HL-60/S4 (cell line): ENCODE results near the gene LRMDA.

ENCODE experiments used
- in situ Hi-C: fragments of 300-500 bp; cut with MboI; formaldehyde crosslinking; loops from 2 replicates; pipeline ENCODE4 v1.14.3; 2022; ENCODE audit warnings: low sequenced_read_pairs

LRMDA gene

DNA sequence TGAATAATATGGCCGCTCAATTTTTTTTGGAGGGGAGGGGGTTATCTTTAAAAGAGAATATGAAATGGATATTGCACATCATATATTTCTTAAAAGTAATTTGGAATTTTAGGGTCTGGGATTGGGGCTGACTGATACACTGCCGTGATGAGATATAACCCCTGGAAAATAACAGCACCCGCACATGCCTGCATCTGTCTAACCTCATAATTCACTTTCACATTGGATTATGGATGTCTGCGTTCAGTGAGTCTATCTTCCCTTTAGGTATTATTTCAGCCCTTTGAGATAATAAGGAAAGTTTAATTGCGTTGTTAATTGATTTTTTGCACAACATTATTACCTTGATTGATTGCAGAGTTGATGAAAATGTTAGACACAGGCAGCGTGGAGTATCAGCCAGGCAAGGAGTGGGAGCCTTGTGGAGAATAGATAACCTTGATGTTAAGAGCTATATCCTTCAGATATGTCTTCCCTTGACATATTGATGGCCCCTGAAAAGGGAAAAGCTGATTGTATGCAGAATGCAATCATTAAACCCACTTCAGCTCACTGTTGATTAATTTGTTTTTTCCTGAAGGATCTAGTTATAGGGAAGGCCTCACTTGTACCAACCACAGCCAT is 1111.0 kb downstream of the LRMDA start:
- in situ Hi-C loops, result no loop called here

DNA sequence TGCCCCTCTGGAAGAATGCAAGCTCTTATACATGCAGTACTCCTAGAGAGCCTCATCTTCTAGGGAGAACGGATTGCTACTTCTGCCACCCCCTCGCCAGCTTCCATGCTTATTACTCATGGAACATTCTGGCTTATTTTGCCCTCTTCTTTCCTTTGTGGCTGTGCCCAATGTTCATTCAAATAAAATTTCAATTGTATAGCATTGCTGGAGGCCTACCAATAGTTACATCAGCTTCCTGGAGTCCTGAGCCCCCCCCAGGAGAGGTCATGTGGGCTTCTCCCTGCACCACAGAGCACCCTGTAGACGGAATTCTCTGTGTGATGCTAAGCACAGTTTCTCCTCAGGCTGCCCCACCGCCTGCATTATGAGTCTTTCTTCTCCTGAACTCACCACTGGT is 1112.2 kb downstream of the LRMDA start:
- in situ Hi-C loops, result no loop called here

DNA sequence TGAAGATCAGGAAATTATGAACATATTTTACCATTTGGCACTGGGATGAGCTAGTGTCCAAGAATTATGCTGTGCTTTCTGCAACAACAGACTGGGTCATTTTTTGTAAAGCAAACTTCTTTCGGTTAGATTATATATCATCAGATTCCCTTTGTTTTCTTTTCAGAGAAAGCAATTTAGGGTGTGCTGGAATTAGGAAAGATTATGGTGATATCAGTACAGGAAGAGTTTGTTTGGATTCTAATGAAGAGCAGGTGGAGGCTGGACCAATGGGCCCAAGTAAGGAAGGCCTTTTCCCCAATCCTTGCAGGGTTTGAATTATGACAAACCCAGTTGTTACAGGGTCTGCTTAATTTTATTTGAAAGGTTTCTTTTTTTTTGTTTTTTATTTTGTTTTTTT is 1113.4 kb downstream of the LRMDA start:
- in situ Hi-C loops, result no loop called here

DNA sequence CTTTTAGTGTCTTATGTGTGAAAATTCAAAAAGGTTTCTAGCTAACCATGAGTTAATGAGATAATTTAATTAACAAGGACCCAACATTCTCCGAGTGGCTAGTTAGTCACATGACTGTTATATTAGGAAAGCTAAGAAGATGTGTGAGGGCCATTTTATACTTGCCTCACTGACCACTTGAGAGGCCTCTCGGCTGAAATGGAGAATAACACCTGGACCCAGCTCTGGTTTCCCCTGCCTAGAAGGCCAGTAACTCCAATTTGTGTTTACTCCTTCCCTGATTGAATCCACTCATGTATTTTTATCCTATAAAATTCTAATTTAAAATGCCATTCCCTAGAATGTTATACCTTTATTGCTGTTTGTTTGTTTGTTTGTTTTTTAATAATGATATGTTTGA is 1115.0 kb downstream of the LRMDA start:
- in situ Hi-C loops, result no loop called here

DNA sequence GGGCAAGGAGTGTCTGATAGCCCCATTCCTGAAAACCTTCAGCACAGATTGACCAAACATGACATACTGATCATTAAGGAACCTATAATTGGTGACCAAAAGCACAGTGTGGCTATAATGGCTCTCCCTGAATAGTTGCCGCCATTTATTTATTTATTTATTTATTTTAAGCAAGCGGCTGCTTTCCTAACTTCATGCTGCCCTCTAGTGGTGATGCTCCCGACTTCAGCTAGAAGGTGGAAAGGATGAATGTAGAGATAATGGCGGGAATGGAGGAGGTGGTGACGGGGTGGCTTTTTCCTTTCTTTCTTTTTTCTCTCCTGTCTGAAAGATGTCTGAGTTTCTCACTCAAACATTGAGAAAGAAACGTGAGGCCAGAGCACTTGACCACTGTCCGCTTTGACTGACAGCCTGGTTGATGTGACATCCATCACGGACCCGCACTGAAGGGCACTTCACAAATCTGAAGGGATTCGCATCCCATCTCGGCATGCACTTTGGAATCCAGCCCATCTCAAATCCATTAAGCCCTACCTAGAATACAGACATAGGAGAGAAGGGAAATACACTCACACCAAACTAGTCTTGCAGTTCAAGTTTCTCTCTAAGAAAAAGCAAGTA is 1116.0 kb downstream of the LRMDA start:
- in situ Hi-C loops, result no loop called here

DNA sequence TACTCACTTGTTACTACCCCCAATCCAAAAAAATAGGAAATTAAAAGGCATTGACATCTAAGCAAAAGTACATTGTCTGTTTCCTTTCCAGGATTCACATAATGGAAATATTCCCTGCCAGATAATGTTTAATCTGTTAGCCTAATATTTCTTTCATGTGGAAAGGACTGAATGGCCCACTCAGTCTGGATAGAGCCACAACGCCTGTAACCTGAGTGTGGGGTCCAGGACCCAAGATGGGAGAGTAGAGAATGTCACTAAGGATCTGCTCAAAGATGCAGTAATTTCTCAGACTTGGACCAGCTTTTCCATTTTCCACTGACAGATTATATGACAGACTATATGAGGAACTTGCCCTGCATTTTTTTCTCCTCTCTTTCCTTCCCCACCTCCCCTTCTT is 1117.3 kb downstream of the LRMDA start:
- in situ Hi-C loops, result no loop called here

DNA sequence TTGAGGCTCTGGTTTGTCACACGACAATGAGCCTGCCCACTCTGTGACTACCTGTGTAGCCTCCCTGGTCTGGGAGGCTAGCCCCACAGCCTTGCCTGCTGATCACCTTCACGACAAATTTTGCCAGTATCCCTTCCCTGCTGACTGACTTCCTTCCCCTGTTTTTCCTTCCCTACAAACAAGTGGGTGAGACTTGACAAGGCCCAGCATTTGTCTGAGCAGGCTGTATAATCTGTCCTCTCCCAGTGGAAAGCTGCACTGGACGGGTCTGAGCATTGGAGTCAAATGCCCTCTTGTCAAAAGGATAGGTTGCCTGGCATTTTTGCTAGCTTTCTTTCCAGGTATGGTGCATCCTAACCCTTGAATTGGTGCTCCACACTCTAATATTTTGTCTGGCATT is 1117.7 kb downstream of the LRMDA start:
- in situ Hi-C loops, result no loop called here

DNA sequence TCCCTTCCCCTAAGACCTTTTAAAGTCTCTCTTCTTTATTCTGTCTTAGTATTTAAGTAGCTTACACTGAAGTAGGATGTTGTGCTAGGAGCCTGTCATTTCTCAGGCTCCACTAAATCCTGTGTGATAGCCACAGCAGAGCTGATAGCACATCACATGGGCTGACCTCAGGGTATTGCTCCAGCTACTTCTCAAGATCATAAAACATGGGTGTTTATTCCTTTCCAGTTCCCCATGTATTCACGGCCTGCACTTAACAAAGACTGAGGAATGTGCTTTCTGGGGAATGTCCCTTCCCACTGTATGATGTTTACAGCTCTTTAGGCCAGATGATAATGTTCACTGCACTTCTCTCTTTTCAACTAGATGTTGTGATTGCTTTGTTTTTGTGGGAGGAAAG is 1119.4 kb downstream of the LRMDA start:
- in situ Hi-C loops, result no loop called here

DNA sequence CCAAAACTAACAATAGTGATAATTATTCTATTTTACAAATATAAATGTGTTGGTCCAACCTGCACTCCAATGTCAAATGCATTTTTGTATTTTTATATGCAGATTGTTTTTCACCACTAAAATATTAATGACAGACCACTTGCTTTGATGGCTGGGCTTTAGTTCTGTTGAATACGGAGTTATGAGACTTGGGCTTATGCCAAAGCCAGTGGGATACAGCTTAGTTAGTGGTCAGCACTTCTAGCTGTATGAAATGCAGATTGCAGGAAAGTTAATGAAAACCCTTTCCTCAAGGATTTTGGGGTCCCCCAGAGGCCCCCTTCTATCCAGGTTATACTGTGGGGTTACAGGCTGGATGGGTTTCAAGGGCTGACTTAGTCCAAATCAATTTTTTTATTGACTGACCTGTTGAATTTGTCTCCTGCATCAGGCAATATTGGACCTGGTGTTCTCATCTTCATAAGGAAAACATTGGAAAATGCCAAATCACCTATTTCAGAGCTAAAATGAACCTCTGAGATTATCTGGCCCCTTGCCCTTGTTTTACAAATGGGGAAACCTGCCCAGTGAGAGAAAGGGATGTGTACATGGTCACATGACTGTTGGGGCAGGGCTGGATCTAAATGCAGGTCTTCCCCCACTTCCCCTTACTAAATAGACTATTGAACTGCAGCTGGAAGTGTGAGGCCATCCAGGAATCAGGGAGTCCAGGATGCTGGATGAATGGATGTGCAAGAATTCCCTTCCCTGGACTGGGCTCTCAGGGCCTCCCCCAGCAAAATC is 1120.9 kb downstream of the LRMDA start:
- in situ Hi-C loops, result no loop called here

DNA sequence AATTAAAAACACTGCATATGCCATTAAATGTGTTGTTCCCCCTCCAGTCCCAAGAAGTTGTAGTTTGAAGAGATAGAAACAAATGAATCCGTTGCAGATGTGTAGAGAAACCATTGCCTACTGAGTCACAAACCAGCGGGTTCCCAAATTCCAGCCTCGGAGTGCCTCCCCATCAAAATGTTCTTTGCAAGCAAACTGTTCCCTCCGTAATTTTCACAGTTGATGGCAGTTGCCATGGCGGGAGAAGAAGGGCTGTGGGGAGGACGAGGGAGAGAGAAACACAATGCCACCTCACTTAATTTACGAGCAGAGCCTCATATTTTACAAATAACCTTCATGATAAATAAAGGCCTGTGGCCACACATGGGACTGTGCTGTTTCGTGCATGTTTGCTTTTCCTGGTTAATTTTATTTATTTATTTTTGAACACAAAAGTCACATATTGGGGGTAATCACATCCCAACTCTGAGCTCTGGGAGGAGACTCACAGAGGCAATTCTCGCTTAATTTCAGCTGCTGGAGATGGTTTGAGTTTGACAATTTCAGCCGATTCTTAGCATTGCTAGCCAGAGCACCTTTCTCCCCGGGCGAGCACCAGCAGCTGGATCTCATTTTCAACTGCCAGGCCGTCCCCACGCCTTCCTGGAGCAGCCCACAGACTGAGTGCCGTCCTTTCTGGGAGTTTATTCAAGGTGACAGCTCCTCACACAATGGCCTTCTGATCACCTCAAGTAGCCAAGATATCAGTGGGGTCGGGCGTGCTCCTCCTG is 1122.0 kb downstream of the LRMDA start:
- in situ Hi-C loops, result no loop called here

DNA sequence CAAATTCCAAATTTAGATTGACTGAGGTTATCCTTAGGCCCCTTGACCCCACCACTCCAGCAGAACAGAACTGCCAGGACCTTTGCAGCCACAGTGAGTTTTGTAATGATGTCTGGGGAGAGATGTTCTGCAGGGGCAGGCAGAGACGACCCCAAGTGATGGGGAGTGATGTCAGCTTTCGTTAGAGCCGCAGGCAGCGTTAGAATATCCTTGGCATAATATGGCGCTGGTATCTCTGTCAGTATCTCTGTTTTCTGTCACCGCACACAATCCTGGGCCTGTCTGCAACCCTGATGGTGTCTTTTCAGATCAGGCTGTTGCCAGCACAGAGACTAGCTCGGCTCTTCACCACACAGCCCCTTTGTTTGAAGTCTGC is 1122.6 kb downstream of the LRMDA start:
- in situ Hi-C loops, result no loop called here

DNA sequence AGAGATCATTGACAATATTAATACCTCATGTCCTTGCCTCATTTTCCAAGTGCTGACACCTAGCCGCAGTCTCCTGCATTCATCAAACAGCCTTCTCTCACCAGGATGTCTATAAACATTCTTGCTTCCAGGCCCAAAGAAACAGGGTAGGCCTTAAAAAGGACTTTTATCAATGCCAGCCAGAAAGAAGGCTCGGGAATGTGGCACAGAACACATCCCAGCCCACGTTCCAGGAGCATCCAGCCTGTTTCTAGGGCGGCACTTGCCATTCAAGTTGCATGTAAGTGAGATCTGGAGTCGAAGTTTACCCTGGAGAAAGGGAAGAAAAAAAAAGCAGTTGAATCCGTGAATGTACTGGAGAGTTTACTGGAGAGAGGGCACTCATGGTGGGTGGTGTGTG is 1123.1 kb downstream of the LRMDA start:
- in situ Hi-C loops, result no loop called here

DNA sequence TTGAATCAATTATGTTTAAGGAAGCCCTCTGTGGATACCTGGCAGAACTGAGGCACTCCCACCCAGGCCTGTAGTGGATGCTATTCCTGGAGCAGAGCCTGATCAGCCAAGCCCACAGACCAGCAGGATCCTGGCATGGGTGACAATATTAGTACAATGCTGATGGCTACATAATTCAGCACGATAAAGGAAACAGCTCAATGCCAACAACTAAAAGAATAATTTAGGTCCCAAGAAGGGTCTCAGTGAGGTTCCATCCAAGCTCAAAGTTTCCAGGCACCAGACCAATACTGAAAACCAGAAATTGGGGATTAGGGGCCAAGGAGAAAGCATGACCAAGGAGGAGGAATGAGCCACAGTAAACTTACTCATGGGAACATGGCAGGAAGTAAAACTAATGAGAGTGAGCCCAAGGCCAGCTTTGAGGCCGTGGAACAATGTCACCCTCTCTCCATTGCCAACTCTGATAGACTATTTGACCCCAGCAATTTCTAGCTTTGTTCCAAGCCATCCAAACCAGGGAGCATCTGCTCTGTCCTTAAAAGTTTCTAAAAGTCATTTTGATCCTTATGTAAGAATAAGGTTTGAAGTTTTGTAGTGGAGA is 1123.7 kb downstream of the LRMDA start:
- in situ Hi-C loops, result no loop called here

DNA sequence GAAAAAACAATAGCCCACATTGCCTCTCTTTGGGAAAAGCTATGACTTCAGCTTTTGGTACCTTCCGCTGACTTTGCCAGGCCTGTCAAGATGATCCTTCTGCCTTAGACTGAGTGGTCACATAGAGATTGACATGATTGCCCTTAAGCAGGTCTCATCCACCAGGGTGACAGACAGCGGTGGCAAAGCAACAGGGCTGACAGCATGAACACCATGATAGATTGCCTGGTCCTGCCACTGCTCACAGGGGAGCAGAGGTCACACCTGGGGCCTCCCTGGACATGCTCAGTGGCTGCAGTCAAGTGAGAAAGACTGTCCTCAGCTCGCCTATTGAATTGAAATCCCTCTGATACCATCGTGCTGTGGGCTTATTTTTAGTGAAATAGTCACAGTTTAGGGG is 1125.9 kb downstream of the LRMDA start:
- in situ Hi-C loops, result no loop called here

DNA sequence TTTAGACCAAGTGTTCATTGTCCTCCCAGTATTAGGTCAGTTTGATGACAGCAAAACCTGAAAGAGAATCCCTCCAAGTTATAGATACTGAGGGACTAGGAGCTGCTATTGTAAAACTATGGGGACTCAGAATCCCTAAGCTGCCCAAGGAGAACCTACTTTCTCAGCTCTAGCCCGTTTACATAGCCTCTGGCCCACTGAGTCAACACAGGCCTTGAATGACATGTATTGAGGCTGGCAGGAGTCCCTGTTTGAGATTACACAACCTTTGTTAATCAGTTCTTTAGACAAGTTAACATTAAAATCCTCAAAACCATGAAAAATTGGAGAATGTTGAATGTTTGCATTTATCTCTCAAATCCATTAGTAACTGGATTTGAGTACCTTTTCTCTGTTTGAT is 1127.2 kb downstream of the LRMDA start:
- in situ Hi-C loops, result no loop called here

DNA sequence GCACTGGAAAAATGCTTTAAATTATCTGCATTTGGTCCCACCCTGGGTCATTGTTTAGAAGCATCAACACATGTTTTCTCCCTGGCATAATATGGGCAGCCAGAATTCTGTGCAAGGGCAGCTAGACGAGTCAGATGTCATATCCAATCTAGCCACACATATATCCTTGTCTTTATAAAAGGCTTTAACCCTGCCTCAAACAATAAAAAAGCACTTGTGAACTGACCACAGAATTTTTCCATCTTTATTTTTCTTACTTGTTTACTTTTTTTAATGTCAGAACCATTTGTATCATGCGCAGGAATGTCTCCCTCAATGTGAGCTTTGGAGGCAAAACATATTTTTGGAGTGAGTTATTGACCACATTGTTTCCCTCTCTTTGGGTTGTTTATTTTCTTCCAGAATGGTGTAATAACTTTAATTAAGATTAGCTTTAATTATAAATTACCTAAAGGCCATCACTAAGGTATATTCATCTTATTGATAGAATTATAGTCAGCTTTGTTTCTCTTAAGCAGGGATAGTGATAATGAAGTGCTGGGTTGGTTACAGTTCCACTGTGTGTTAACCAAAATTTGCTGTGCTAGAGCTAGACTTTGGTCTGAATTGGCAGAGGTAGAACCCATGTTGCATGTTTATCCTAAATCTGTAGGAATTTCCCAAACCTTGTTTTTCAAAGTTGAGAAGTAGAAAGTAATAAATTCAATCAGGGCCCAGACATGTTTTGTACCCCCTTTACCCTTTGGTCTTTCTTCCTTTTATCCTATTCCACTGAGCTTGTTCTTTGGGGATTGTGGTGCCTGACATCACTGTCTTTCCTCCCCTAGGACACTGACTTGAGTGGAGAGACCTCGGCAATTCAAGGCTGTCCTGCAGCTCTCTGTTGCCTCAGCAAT is 1127.8 kb downstream of the LRMDA start:
- in situ Hi-C loops, result no loop called here

DNA sequence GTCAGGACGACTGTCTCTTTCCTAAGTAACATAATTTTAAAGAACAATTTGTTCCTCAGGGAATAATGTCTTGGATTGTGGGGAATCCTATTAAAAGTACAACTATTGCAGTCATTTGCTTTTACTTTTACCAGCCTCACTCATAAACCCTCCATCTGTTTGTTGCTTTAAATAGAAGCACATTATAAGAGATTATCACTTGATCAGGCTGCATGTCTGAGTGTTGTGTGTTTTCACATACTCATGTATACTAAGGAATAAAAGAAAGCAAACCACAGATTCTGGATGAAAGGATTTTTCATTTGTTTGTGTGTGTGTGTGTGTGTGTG is 1128.4 kb downstream of the LRMDA start:
- in situ Hi-C loops, result no loop called here

DNA sequence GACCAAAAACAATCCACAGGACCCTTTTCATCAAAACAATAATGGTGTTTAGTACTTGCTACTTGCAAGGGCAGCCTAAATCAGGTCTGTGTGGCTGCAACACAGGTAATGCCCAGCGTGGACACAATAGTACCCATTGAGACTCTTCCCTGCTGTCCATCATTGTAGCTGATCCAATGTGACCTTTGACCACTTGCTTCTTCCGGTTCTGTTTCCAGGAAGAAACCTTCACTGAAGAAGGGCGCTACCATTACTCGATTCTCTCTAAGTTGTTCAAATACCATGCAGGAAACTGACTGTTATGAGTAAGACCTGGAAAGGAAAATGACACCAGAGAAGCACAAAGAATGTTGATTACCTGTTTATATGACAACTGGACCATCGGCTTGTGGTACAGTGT is 1128.9 kb downstream of the LRMDA start:
- in situ Hi-C loops, result no loop called here

DNA sequence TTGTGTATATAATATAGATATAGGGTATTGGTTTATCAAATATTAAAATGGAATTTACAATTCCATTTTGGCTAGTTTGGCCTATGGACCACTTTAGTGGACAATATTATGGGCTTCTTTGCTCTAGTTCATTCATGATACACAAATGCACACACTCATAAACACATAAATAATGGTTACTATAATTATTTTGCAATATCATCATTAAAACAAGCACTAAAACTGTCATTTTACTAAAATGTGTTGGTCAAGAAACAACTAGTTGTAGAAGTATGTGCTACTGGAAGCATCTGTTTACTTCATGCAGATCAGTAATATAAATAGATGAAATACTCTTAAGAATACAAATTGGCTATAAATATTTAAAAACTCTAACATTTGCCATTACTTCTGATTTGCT is 1131.9 kb downstream of the LRMDA start:
- in situ Hi-C loops, result no loop called here

DNA sequence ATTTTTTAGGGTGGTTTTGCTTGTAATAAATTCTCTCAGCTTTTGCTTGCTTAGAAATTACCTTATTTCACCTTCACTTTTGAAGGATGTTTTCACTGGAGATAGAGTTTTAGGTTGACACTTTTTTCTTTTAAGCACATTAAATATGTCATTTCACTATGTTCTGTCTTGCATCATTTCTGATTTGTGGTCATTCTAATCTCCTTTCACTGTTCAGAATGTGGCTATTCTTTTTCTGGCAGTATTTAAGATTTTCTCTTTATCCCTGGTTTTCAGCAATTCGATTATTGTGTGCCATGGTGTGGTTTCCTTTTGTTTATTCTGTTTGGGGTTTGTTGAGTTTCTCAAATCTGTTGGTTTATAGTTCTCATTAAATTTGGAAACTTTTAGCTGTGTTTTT is 1140.6 kb downstream of the LRMDA start:
- in situ Hi-C loops, result no loop called here
